HepG2 (cell line): Measurements from ENCODE around the gene FUOM. TPM values are rescaled to one million over a fixed set of nuclear protein-coding genes. Genes with fewer than 3 reads are reported as not detected.

Experiments used
- AKAP8 ChIP-seq: sonication (generic); formaldehyde crosslinking; IDR thresholded peaks from 2 replicates; pipeline ENCODE4 v1.5.1; 2020; ENCODE audit warnings: mild to moderate bottlenecking, missing genetic modification reagents
- KAT2B ChIP-seq: fragments of 150-350 bp; IDR thresholded peaks from 2 replicates; pipeline ENCODE4 v1.6.1; 2014; ENCODE audit warnings: low read depth, low read length, borderline replicate concordance
- NONO ChIP-seq, 2 experiments: fragments of 450-650 bp in 1 of 2; sonication (generic) in 1 of 2; formaldehyde crosslinking in 1 of 2; IDR thresholded peaks in 1 of 2; conservative IDR thresholded peaks in 1 of 2; 2 replicates each; pipeline versions ENCODE4 v1.6.1 to v1.8.0; 2017 to 2022; ENCODE audit warnings: mild to moderate bottlenecking in 1 of 2, missing genetic modification reagents in 1 of 2, moderate library complexity in 1 of 2
- POLR2A ChIP-seq, 2 experiments: IDR thresholded peaks; 2 replicates each; pipeline ENCODE4 v1.6.1; 2011; ENCODE audit warnings: low read depth in 2 of 2, low read length in 2 of 2, mild to moderate bottlenecking in 1 of 2, moderate library complexity in 1 of 2; ENCODE audit not compliant: insufficient read depth in 1 of 2
- RBM22 ChIP-seq: fragments of 200-400 bp; formaldehyde crosslinking; optimal IDR thresholded peaks from 2 replicates; pipeline ENCODE3; 2017; ENCODE audit warnings: mild to moderate bottlenecking, low read length, moderate library complexity
- ZNF180 ChIP-seq: sonication (generic); formaldehyde crosslinking; IDR thresholded peaks from 2 replicates; pipeline ENCODE4 v1.4.0; 2020; ENCODE audit warnings: low read depth, missing genetic modification reagents, borderline replicate concordance
- polyA plus RNA-seq, 8 experiments: library from polyadenylated mRNA; depleted of rRNA in 3 of 8; stranded (reverse) in 7 of 8; unstranded in 1 of 8; fragments of >200 nt; fragmentation: Illumina TruSeq in 4 of 8; extraction: Trizol in 4 of 8; gene quantifications; 2 replicates each; pipeline versions ENCODE4 v1.2.1 to v1.2.3, GENCODE V29; 2011 to 2016; ENCODE audit warnings: low read depth in 4 of 8, missing spikeins in 1 of 8, mixed read lengths in 1 of 8; ENCODE audit not compliant: insufficient read depth in 1 of 8
- total RNA-seq, 5 experiments: library from RNA; depleted of rRNA; stranded (reverse); fragments of >200 nt; fragmentation: Illumina TruSeq; extraction: Trizol; gene quantifications; 2 replicates each; pipeline ENCODE4 v1.2.3, GENCODE V29; 2016; ENCODE audit warnings: low read depth in 1 of 5
- TF ChIP-seq, protein P1 (sequence below): sonication (generic); formaldehyde crosslinking; IDR thresholded peaks from 2 replicates; pipeline ENCODE4 v1.4.0; 2020; ENCODE audit warnings: mild to moderate bottlenecking, missing genetic modification reagents
- TF ChIP-seq, protein P2 (sequence below): IDR thresholded peaks from 2 replicates; pipeline ENCODE4 v1.6.1; 2016; ENCODE audit warnings: low read depth, missing genetic modification reagents, missing compliant biosample characterization
- TF ChIP-seq, protein P3 (sequence below): sonication (generic); formaldehyde crosslinking; IDR thresholded peaks from 2 replicates; pipeline ENCODE4 v1.9.0; 2022; ENCODE audit warnings: missing genetic modification reagents, mild to moderate bottlenecking, borderline replicate concordance

The FUOM gene
- total and polyA plus RNA-seq, 2 of the 13 experiments (the other 11 are each of a cell fraction or from before 2014, with no cell fraction given), result 27.5 to 60.4 TPM

DNA sequence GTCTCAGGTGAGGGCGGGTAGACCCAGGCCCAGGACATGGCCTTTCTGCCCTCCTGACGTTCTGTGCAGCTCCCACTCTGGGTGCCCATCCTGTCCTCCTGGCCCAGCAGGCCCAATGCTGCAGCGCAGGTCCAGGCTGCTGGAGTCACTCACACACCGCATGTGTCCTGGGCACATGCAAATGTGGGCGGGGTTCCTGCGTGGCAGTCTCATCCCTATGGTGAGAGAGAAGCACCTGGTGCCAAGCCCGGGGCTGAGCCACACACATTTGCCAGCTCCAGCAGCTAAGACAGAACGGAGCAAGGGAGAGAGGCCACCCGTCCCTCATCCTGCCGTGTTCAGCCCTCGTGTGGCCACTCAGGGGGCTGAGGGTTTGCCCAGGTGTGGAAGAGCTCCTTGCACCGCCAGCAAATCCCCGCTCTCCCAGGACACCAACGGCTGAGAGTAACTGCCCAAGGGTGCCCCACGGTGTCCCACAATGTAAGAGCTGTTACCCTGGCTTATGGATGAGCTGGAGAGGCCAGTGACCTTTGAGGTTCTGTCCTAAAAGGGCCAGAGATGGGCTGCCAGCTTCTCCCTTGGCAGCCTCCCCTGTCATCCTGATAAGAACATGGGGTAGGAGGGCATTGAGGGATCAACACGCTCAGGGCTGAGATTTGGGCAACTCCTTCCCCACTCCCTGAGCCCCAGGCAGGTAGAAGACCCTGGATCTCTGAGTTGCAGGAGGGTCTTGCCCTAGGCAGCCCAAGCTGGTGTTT, 4.4 kb downstream of the FUOM start (continued):
- peak; percentile 26 for TF ChIP-seq RBM22
- TF ChIP-seq AKAP8, result peak; percentile 96
- no peak for TF ChIP-seq KAT2B
- TF ChIP-seq, protein P1, sequence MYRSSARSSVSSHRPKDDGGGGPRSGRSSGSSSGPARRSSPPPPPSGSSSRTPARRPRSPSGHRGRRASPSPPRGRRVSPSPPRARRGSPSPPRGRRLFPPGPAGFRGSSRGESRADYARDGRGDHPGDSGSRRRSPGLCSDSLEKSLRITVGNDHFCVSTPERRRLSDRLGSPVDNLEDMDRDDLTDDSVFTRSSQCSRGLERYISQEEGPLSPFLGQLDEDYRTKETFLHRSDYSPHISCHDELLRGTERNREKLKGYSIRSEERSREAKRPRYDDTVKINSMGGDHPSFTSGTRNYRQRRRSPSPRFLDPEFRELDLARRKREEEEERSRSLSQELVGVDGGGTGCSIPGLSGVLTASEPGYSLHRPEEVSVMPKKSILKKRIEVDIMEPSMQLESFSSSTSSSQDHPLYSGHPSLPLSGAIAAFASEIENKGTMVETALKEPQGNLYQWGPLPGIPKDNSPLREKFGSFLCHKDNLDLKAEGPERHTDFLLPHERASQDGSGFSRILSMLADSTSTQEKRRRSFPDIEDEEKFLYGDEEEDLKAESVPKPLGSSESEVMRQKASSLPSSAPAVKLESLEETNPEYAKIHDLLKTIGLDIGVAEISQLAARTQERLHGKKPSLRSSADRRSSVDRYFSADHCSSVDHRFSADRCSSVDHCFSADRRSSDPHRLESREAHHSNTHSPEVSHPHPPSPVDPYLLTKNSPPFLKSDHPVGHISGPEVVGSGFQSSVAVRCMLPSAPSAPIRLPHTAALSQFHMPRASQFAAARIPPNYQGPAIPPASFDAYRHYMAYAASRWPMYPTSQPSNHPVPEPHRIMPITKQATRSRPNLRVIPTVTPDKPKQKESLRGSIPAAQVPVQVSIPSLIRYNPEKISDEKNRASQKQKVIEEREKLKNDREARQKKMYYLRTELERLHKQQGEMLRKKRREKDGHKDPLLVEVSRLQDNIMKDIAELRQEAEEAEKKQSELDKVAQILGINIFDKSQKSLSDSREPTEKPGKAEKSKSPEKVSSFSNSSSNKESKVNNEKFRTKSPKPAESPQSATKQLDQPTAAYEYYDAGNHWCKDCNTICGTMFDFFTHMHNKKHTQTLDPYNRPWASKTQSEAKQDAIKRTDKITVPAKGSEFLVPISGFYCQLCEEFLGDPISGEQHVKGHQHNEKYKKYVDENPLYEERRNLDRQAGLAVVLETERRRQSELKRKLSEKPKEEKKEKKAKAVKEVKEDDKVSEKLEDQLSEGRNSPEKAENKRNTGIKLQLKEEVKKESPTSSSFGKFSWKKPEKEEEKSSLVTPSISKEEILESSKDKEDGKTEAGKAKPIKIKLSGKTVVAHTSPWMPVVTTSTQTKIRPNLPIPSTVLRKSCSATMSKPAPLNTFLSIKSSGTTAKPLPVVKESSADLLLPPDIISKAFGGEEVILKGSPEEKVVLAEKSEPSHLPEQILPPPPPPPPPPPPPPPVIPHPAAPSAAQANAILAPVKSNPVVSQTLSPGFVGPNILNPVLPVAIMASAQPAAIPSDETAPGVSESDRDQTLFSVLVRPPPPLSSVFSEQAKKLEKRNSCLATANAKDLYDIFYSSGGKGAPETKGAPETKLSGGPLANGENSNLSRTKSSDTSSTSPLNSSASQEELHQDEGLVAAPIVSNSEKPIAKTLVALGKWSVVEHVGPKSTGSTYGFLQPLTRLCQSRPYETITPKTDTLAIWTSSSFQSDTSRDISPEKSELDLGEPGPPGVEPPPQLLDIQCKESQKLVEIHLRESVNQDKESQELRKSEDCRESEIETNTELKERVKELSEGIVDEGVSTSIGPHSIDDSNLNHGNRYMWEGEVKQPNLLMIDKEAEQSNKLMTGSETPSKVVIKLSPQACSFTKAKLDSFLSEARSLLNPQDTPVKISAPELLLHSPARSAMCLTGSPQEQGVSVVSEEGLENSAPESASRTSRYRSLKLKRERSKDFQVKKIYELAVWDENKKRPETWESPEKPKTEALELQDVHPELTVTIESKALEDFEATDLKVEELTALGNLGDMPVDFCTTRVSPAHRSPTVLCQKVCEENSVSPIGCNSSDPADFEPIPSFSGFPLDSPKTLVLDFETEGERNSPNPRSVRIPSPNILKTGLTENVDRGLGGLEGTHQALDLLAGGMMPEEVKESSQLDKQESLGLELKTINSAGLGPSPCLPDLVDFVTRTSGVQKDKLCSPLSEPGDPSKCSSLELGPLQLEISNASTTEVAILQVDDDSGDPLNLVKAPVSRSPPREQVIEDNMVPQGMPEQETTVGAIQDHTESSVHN (CRISPR knock-in tag), result no peak
- TF ChIP-seq ZNF180, result no peak
- TF ChIP-seq, protein P2, sequence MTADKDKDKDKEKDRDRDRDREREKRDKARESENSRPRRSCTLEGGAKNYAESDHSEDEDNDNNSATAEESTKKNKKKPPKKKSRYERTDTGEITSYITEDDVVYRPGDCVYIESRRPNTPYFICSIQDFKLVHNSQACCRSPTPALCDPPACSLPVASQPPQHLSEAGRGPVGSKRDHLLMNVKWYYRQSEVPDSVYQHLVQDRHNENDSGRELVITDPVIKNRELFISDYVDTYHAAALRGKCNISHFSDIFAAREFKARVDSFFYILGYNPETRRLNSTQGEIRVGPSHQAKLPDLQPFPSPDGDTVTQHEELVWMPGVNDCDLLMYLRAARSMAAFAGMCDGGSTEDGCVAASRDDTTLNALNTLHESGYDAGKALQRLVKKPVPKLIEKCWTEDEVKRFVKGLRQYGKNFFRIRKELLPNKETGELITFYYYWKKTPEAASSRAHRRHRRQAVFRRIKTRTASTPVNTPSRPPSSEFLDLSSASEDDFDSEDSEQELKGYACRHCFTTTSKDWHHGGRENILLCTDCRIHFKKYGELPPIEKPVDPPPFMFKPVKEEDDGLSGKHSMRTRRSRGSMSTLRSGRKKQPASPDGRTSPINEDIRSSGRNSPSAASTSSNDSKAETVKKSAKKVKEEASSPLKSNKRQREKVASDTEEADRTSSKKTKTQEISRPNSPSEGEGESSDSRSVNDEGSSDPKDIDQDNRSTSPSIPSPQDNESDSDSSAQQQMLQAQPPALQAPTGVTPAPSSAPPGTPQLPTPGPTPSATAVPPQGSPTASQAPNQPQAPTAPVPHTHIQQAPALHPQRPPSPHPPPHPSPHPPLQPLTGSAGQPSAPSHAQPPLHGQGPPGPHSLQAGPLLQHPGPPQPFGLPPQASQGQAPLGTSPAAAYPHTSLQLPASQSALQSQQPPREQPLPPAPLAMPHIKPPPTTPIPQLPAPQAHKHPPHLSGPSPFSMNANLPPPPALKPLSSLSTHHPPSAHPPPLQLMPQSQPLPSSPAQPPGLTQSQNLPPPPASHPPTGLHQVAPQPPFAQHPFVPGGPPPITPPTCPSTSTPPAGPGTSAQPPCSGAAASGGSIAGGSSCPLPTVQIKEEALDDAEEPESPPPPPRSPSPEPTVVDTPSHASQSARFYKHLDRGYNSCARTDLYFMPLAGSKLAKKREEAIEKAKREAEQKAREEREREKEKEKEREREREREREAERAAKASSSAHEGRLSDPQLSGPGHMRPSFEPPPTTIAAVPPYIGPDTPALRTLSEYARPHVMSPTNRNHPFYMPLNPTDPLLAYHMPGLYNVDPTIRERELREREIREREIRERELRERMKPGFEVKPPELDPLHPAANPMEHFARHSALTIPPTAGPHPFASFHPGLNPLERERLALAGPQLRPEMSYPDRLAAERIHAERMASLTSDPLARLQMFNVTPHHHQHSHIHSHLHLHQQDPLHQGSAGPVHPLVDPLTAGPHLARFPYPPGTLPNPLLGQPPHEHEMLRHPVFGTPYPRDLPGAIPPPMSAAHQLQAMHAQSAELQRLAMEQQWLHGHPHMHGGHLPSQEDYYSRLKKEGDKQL (CRISPR knock-in tag), result no peak
- TF ChIP-seq POLR2A (IDR thresholded peaks at IDR 0.05; ENCODE audit: insufficient read depth in 1 of 2, low read depth in 2 of 2, low read length in 2 of 2), result peak in 1 of 2 experiments; percentile 36; a peak in 1 of 4 replicates
- TF ChIP-seq, protein P3, sequence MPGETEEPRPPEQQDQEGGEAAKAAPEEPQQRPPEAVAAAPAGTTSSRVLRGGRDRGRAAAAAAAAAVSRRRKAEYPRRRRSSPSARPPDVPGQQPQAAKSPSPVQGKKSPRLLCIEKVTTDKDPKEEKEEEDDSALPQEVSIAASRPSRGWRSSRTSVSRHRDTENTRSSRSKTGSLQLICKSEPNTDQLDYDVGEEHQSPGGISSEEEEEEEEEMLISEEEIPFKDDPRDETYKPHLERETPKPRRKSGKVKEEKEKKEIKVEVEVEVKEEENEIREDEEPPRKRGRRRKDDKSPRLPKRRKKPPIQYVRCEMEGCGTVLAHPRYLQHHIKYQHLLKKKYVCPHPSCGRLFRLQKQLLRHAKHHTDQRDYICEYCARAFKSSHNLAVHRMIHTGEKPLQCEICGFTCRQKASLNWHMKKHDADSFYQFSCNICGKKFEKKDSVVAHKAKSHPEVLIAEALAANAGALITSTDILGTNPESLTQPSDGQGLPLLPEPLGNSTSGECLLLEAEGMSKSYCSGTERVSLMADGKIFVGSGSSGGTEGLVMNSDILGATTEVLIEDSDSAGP (CRISPR knock-in tag), result peak; percentile 73; the same call in 1 of the 2 replicates
- no peak for TF ChIP-seq NONO (IDR thresholded peaks at IDR 0.05)
- TF ChIP-seq NONO (CRISPR knock-in tag; conservative IDR thresholded peaks at IDR 0.05), result peak; percentile 53; the same call in 1 of the 2 replicates
